ENCODE results near the gene NDUFS6.
"Not testable (repeated sequence)": the region's sequence is repeated elsewhere in the genome, so short reads cannot be mapped to it uniquely, and the experiment has no call there.

Gene NDUFS6

GRCh38 chr5:1836176-1836890, 35.1 kb downstream of the NDUFS6 start:
- no peak for DNase-seq (ENCODE audit: extremely low read depth, low read depth)
- TF ChIP-seq CTCF (IDR thresholded peaks at IDR 0.05; ENCODE audit: low read depth, low read length), result no peak

GRCh38 chr5:1836891-1837880, 36.0 kb downstream of the NDUFS6 start:
- DNase-seq (ENCODE audit: extremely low read depth, low read depth), result no peak
- TF ChIP-seq CTCF (IDR thresholded peaks at IDR 0.05; ENCODE audit: low read depth, low read length), result no peak

GRCh38 chr5:1838013-1838412, 36.8 kb downstream of the NDUFS6 start:
- no peak for DNase-seq (ENCODE audit: extremely low read depth, low read depth)
- no peak for TF ChIP-seq CTCF (IDR thresholded peaks at IDR 0.05; ENCODE audit: low read depth, low read length)

GRCh38 chr5:1840071-1840547, 38.9 kb downstream of the NDUFS6 start:
- DNase-seq (ENCODE audit: extremely low read depth, low read depth), result no peak
- TF ChIP-seq CTCF (IDR thresholded peaks at IDR 0.05; ENCODE audit: low read depth, low read length), result no peak

GRCh38 chr5:1840741-1841521, 39.7 kb downstream of the NDUFS6 start:
- no peak for DNase-seq (ENCODE audit: extremely low read depth, low read depth)
- TF ChIP-seq CTCF (IDR thresholded peaks at IDR 0.05; ENCODE audit: low read depth, low read length), result no peak

GRCh38 chr5:1842004-1842819, 41.0 kb downstream of the NDUFS6 start:
- TF ChIP-seq CTCF (IDR thresholded peaks at IDR 0.05; ENCODE audit: low read depth, low read length), result no peak
- DNase-seq (ENCODE audit: extremely low read depth, low read depth), result no peak

- DNase-seq (ENCODE audit: extremely low read depth, low read depth), result not testable (repeated sequence)
Observed at GRCh38 chr5:1843761-1844160, 42.6 kb downstream of the NDUFS6 start.
